Lung (tissue), 12 donors: ENCODE data around the gene POLR1G. TPM values are rescaled to one million over a fixed set of nuclear protein-coding genes. Genes with fewer than 3 reads are reported as not detected.

Source experiments
- ATAC-seq: fragments of 200-7000 bp; cut with Tn5 transposase; one replicate; pipeline ENCODE4 v1.9.1; 2020; ENCODE audit warnings: moderate number of reproducible peaks; ENCODE audit not compliant: insufficient read depth, low FRiP score
- DNase-seq, 3 donors: peaks; one replicate each; pipeline ENCODE4 v3.0.0-alpha.2; 2013 to 2017
- H3K27ac ChIP-seq, 2 donors: one replicate each; pipeline ENCODE4 v1.5.1; 2013; ENCODE audit warnings: mild to moderate bottlenecking in 2 of 2, moderate library complexity in 2 of 2, control low read depth in 1 of 2, inconsistent platforms in 1 of 2, low read depth in 1 of 2, low read length in 1 of 2
- H3K27me3 ChIP-seq, 3 donors: one replicate each; pipeline ENCODE4 v1.5.1; 2013; ENCODE audit warnings: low read length in 2 of 3; ENCODE audit not compliant: control insufficient read depth in 3 of 3, insufficient read depth in 3 of 3
- H3K36me3 ChIP-seq, 4 donors: one replicate each; pipeline ENCODE4 v1.5.1; 2013; ENCODE audit warnings: low read length in 4 of 4, mild to moderate bottlenecking in 1 of 4, moderate library complexity in 1 of 4; ENCODE audit not compliant: control insufficient read depth in 4 of 4, insufficient read depth in 4 of 4
- H3K4me1 ChIP-seq, 5 donors: one replicate each; pipeline ENCODE4 v1.5.1; 2013; ENCODE audit warnings: low read length in 5 of 5, mild to moderate bottlenecking in 2 of 5, moderate library complexity in 1 of 5; ENCODE audit not compliant: control insufficient read depth in 5 of 5, insufficient read depth in 5 of 5
- H3K4me3 ChIP-seq: one replicate; pipeline ENCODE4 v1.5.1; 2013; ENCODE audit warnings: mild to moderate bottlenecking, control low read depth, moderate library complexity
- H3K9ac ChIP-seq, 2 donors: one replicate each; pipeline ENCODE4 v1.5.1; 2013; ENCODE audit warnings: low read length in 2 of 2, control low read depth in 1 of 2; ENCODE audit not compliant: insufficient read depth in 1 of 2
- H3K9me3 ChIP-seq, 4 donors: one replicate each; pipeline ENCODE4 v1.5.1; 2013; ENCODE audit warnings: low read length in 3 of 4, mild to moderate bottlenecking in 1 of 4, moderate library complexity in 1 of 4; ENCODE audit not compliant: control insufficient read depth in 4 of 4, insufficient read depth in 3 of 4
- WGBS, 2 donors: extraction: QIAGEN DNeasy Blood & Tissue Kit; methylation state at CpG; one replicate each; pipeline ENCODE4 v1.1.7; 2013; 5-methylcytosine and 5-hydroxymethylcytosine counted together
- polyA plus RNA-seq, 2 donors: library from polyadenylated mRNA; stranded (reverse); fragments of 200-250 nt; gene quantifications; one replicate each; pipeline ENCODE4 v1.2.1, GENCODE V29; 2013
- total RNA-seq, 2 donors: library from RNA; depleted of rRNA in 1 of 2; stranded (reverse); fragments of >200 nt in 1 of 2; gene quantifications; one replicate each; pipeline ENCODE4 v1.2.1, GENCODE V29; 2014 to 2021
- TF ChIP-seq, protein P1 (sequence below): IDR thresholded peaks from 2 replicates; pipeline ENCODE4 v1.5.1; 2012; ENCODE audit warnings: mild to moderate bottlenecking; ENCODE audit errors: control extremely low read depth, extremely low read depth
- donor health status: control.
- donor health status: control.
- donor health status: Bipolar disorder and iron deficiency.
- donor health status: healthy.
- donor health status: DM: yes; HTN: yes; CAD: no.

The POLR1G gene
- total and polyA plus RNA-seq, 4 donors = 3.6 to 8.3 (median 5.9) TPM

DNA sequence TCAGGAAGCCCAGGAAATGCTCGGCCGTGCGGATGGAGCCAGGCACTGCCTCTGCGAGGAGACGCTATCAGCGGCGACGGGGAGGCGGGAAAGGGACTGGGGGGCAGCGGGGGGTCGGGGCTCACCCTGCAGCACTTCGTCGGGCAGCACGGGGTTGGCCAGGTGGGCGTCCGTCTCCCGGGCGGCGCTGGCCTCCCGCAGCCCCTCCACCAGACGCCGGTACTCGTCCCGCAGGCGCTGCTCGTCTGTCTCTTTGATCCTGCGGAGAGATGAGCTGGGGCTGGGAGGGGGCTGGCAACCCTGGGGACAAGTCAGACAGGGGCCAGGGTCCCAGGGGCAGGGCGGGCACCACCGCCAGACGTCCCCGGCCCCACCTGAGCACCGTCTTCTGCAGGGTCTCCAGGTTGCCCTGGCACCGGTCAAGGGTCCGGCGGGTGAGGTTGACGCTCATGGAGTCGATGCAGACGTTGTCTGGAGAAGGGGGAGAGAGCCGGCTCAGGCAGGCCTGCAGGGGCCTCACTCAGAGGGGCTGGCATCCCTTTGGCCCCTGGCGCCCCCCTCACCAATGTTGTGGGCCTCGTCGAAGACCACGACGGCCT lies 42.5 kb upstream of the POLR1G start:
- Histone ChIP-seq H3K27ac (no peak overlapping the region), H3K9me3 (no peaks in the 10 kb centered on the region), H3K9ac (no peak overlapping the region), H3K36me3 (peaks cover 2 to 27% (median 8%) of the 10 kb centered on the region in 4 donors), H3K27me3 (no peaks in the 10 kb centered on the region), H3K4me1 (peaks cover 0 to 1% (median 0%) of the 10 kb centered on the region in 5 donors), H3K4me3 (no peak overlapping the region)
- ATAC-seq (no peak), DNase-seq (no peak)
- 94% methylated on average over 41 to 44 of the region's 44 CpGs for WGBS, 2 donors
- TF ChIP-seq, protein P1, sequence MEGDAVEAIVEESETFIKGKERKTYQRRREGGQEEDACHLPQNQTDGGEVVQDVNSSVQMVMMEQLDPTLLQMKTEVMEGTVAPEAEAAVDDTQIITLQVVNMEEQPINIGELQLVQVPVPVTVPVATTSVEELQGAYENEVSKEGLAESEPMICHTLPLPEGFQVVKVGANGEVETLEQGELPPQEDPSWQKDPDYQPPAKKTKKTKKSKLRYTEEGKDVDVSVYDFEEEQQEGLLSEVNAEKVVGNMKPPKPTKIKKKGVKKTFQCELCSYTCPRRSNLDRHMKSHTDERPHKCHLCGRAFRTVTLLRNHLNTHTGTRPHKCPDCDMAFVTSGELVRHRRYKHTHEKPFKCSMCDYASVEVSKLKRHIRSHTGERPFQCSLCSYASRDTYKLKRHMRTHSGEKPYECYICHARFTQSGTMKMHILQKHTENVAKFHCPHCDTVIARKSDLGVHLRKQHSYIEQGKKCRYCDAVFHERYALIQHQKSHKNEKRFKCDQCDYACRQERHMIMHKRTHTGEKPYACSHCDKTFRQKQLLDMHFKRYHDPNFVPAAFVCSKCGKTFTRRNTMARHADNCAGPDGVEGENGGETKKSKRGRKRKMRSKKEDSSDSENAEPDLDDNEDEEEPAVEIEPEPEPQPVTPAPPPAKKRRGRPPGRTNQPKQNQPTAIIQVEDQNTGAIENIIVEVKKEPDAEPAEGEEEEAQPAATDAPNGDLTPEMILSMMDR = no peak

DNA sequence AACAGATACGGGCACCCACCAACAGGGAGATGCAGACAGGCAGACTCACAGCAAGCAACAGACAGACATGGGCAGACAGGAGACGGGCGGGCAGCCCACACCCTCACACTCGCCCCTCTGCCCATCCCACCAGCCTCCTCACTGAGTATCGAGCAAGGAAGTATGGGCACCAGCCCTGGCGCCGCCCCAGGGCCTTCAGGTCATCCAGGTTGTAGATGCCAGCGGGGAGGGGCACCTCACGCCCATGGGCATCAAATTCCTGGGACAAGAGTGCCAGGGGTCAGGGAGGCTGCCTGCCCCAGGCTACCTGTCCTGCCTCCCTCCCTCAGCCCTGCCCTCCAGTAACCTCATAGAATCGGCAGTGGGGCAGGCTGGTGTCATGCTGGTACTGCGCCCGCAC lies 41.7 kb upstream of the POLR1G start:
- ATAC-seq (no peak), DNase-seq (no peak)
- Histone ChIP-seq H3K27me3 (no peaks in the 10 kb centered on the region), H3K36me3 (peaks cover 2 to 21% (median 7%) of the 10 kb centered on the region in 4 donors), H3K4me1 (peaks cover 0 to 4% (median 0%) of the 10 kb centered on the region in 5 donors), H3K9me3 (no peaks in the 10 kb centered on the region), H3K27ac (no peak overlapping the region), H3K9ac (no peak overlapping the region), H3K4me3 (no peak overlapping the region)
- TF ChIP-seq, protein P1 = no peak
- 89 to 93% methylated on average over 10 to 12 of the region's 12 CpGs for WGBS, 2 donors

DNA sequence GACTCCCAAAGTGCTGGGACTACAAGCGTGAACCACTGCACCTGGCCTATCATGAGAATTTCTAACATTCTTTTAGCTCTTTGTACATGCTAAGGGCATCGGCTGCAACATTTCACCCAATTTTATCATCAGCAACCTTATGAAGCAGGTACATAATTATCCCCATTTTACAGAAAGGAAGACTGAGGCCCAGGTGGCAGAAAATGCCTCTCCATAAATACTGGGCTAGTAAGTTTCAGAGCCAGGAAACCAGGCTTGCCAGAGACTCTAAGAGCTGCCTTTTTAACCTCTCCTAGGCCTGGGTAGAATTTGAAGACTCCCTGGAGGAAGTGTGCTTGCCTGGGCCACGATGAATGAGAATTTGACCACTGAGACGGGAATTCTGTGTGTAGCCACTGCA lies 38.3 kb upstream of the POLR1G start:
- TF ChIP-seq, protein P1 = no peak
- H3K27ac ChIP-seq = no peak overlapping the region
- no peaks in the 10 kb centered on the region for H3K9me3 ChIP-seq
- H3K9ac ChIP-seq = no peak overlapping the region
- no peak overlapping the region for H3K4me3 ChIP-seq
- WGBS, 2 donors = 92 to 95% methylated on average over 4 of the region's 4 CpGs
- no peak for DNase-seq
- peaks cover 0 to 16% (median 0%) of the 10 kb centered on the region in 4 donors for H3K36me3 ChIP-seq
- H3K4me1 ChIP-seq = peaks cover 0 to 6% (median 0%) of the 10 kb centered on the region in 5 donors
- no peaks in the 10 kb centered on the region for H3K27me3 ChIP-seq
- ATAC-seq = no peak
